Activated T-helper 2 cell treated with anti-CD3 and anti-CD28 coated beads, Interferon-gamma antibody, Interleukin-2, Interleukin-4, amounts not matched to agents 10 μg/mL and 5 μg/mL and 100 μg/mL, durations not matched to agents 14 hours and 24 hours and 36 hours (primary cell): ENCODE measurements around the gene PASK. TPM values are rescaled to one million over a fixed set of nuclear protein-coding genes. Genes with fewer than 3 reads are reported as not detected.

Source experiments
- DNase-seq: peaks from one replicate; pipeline ENCODE4 v3.0.0; 2021; ENCODE audit warnings: low spot score
- H3K27ac Mint-ChIP-seq: one replicate; pipeline ENCODE4 v1.8.0; 2021; ENCODE audit warnings: mixed read lengths
- H3K27me3 Mint-ChIP-seq: one replicate; pipeline ENCODE4 v1.8.0; 2021; ENCODE audit warnings: low read depth, mixed read lengths
- H3K36me3 Mint-ChIP-seq: one replicate; pipeline ENCODE4 v1.8.0; 2021; ENCODE audit warnings: low read depth, mixed read lengths
- H3K4me1 Mint-ChIP-seq: one replicate; pipeline ENCODE4 v1.8.0; 2021; ENCODE audit warnings: low read depth, mixed read lengths
- H3K4me3 Mint-ChIP-seq: one replicate; pipeline ENCODE4 v1.8.0; 2021; ENCODE audit warnings: low read depth, mild to moderate bottlenecking, moderate library complexity, mixed read lengths
- H3K9me3 Mint-ChIP-seq: one replicate; pipeline ENCODE4 v1.8.0; 2021; ENCODE audit warnings: mixed read lengths
- intact Hi-C: fragments of 100-400 bp; cut with micrococcal nuclease; formaldehyde crosslinking; loops from one replicate; pipeline ENCODE4 v1.15.1; 2023
- total RNA-seq: library from RNA; stranded (reverse); gene quantifications from 2 replicates; pipeline ENCODE4 v1.2.3, GENCODE V29; 2022

PASK gene
- total RNA-seq, 1 donor from 2014 or later = 75.8 TPM

DNA sequence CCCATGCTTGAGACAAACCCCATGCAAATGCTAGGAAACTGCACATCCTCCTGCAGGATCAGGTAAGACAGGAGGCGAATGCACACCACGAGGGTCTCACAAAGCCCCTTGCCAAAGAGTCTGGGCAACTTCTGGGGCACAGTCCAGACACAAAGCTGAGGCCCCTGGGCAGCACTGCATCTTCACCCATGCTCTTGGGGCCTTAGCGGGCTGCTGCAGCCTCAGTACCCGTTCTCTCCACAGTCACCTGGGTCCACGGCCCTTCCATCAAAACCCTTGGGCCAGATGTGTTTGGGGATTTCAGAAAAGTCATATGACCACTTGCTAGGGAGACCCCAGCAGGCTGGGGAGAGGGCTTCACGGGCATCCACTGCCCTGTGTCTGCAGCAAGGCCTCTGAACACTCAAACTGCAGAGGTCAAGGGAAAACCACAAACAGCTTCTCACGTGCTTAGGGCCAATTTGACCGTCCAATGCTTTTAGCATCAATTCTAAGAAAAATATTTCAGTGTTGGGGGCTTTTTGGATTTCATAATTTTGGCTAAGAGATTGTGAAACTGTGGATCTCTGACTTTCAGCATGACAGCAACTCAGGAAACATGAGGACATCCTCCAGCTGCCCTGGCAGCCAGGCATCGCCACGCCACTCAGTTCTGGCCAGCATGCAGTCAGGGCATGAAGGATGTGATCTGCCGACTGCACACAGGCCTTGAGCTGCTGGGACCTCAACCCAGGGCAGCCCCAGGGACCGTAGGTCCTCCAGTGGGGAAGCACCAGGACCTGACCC lies 20.0 kb downstream of the PASK start:
- H3K27ac Mint-ChIP-seq = peak overlapping the region; percentile 34
- peaks cover 34% of the 10 kb centered on the region for H3K36me3 Mint-ChIP-seq
- no peaks in the 10 kb centered on the region for H3K9me3 Mint-ChIP-seq
- peaks cover 15% of the 10 kb centered on the region for H3K4me1 Mint-ChIP-seq
- no peak for DNase-seq
- no peaks in the 10 kb centered on the region for H3K27me3 Mint-ChIP-seq
- intact Hi-C loops = no loop called here
- H3K4me3 Mint-ChIP-seq = no peak overlapping the region

DNA sequence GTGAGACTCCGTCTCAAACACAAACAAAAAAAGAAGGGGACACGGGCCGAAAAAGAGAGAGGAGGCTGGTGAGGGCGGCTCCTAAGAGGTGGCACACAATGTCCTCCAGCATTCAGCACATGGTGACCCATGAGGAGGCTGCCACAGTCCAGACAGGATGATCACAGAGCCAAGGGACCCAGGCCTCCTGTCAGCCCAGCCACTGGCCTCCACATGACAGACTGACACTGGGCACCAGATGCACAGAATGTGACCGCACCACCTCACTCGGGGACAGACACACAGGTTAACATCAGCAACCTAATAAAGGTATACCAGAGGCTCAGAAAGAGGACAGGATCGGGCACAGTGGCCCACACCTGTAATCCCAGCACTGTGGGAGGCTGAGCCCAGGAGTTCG lies 21.0 kb downstream of the PASK start:
- Mint-ChIP-seq H3K4me3 (no peak overlapping the region), H3K36me3 (peaks cover 27% of the 10 kb centered on the region), H3K27ac (peak overlapping the region; percentile 91), H3K9me3 (no peaks in the 10 kb centered on the region), H3K4me1 (peaks cover 15% of the 10 kb centered on the region), H3K27me3 (no peaks in the 10 kb centered on the region)
- intact Hi-C loops = no loop called here
- DNase-seq = no peak

GRCh38 chr2:241126771-241127202 lies 22.5 kb downstream of the PASK start:
- no peaks in the 10 kb centered on the region for H3K9me3 Mint-ChIP-seq
- no peaks in the 10 kb centered on the region for H3K27me3 Mint-ChIP-seq
- intact Hi-C loops = no loop called here
- peaks cover 15% of the 10 kb centered on the region for H3K4me1 Mint-ChIP-seq
- DNase-seq = no peak
- no peak overlapping the region for H3K4me3 Mint-ChIP-seq
- peaks cover 27% of the 10 kb centered on the region for H3K36me3 Mint-ChIP-seq
- peak overlapping the region; percentile 91 for H3K27ac Mint-ChIP-seq

DNA sequence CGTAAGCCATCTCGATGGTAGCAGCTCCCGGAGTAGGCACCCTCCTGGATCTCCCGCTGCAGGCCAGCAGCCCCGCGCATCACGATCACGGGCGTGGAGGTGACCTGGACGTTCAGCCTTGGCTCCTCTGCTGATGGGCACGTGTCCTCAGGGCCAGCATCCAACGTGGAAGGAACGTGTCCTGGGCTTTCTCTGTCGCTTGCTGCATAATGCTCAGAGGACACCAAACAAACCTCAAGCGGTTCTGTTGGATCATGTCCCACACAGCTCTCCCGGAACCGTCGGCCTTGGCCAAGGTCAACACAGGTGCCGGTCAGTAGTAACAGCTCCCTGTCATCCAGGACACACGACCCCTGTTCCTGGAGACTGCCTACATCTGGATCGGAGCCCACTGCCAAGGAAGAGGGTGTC lies 23.1 kb downstream of the PASK start:
- intact Hi-C loops = no loop called here
- H3K4me1 Mint-ChIP-seq = peaks cover 15% of the 10 kb centered on the region
- peaks cover 33% of the 10 kb centered on the region for H3K36me3 Mint-ChIP-seq
- DNase-seq = no peak
- H3K4me3 Mint-ChIP-seq = no peak overlapping the region
- H3K9me3 Mint-ChIP-seq = no peaks in the 10 kb centered on the region
- no peaks in the 10 kb centered on the region for H3K27me3 Mint-ChIP-seq
- no peak overlapping the region for H3K27ac Mint-ChIP-seq

DNA sequence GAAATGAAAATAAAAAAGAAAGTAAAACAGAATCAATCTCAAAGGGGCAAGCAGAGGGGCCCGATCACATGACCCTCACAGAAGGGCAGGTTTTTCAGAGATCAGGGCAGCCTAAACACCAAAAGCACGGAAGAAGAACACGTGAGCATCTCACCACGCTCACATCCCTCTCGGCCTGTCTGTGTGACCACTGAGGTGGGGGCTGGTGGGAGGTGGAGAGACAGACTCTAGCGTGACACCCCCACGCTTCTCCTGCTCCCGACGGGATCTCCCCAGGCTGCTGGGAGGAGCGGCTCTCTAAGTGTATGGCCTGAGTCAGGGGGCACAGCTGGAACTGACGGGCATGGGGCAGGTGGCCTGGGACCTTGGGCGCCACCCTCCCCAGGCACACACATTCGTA lies 23.6 kb downstream of the PASK start:
- Mint-ChIP-seq H3K27me3 (no peaks in the 10 kb centered on the region), H3K27ac (no peak overlapping the region), H3K4me3 (no peak overlapping the region), H3K4me1 (peaks cover 15% of the 10 kb centered on the region), H3K36me3 (peaks cover 39% of the 10 kb centered on the region), H3K9me3 (no peaks in the 10 kb centered on the region)
- no peak for DNase-seq
- intact Hi-C loops = no loop called here

DNA sequence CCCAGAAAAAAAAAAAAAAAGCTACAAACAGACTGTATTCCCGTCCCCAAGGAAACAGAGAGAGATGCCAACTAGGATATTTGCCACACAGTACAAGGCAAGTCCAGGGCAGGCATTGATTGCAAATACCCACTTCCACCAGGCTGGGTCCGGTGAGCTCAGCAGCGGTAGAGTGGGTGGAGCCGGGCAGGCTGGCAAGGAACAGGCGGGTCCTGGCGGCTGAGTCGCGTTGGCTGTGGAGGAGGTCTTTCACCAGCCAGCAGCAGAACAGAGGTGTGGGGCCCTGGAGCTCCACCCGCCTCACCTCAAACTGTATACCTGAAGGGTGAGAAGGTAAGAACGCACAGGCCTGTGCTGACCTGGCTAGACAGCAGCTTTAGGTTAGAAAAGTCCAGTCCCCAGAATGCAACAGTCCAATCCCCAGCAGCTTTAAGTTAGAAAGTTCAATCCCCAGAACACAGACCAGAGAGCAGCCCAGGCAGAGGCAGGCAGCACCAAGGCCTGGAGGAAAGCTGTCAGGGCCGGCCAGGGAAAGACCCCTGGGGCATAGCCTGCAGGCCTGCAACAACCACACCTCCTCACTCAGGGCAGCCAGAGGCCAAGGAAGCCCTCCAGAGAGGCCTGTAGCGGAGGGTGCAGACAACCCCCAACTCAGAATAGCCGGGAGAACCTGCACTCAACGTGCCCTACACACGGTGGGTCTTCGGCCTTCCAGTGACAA lies 25.3 kb downstream of the PASK start:
- Mint-ChIP-seq H3K4me1 (peaks cover 12% of the 10 kb centered on the region), H3K27ac (no peak overlapping the region), H3K9me3 (no peaks in the 10 kb centered on the region), H3K4me3 (no peak overlapping the region), H3K36me3 (peaks cover 44% of the 10 kb centered on the region), H3K27me3 (no peaks in the 10 kb centered on the region)
- intact Hi-C loops = no loop called here
- no peak for DNase-seq

DNA sequence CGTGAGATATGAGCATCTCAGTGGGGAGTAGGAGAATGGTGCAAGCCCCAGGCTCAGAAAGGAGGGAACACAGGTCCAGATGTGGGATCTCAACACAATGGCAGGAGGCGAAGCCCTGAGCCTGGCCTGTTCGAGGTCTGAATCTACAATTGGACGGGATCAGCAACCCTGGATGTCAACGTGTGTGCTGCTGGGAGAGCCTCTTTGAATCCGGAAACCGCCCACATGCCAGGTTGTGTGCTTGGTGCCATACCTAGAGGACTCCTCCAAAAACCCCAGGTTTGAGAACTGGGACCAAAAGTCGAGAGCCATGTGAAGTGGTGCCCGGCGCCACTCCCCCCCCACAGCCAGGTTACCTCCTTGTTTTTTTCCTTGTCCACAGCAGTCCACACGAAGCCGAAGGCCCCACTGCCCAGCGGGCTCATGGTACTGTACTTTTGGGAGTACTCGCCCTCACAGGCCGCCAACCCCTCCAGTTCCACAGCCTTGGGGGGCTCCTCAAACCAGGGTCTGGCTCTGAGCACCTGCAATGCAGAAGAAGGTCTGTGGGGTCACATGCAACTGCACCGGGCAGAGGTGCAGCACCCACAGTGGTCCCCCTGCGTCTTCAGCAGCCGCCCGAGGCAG lies 26.8 kb downstream of the PASK start:
- H3K4me3 Mint-ChIP-seq = no peak overlapping the region
- intact Hi-C loops = no loop called here

DNA sequence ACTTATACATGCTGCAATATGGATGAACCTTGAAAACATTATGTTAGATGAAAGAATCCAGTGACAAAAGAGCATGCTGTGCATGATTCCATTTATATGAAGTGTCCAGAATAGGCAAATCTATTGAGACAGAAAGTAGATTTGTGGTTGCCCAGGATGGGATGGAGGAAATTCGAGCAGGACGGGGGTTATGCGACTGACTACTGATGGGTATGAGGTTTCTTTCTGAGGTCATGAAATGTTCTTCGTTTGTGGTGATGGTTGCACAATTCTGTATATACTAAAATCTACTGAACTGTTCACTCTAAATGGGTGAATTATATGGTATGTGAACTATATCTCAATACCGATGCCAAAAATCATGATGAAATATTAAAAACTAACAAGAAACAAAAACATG lies 28.3 kb downstream of the PASK start:
- Mint-ChIP-seq H3K4me3 (no peak overlapping the region), H3K36me3 (peaks cover 38% of the 10 kb centered on the region), H3K27me3 (no peaks in the 10 kb centered on the region), H3K4me1 (peaks cover 2% of the 10 kb centered on the region), H3K27ac (no peak overlapping the region), H3K9me3 (no peaks in the 10 kb centered on the region)
- no peak for DNase-seq
- intact Hi-C loops = no loop called here

More for the DNA sequence above, 26.8 kb downstream of the PASK start:
- DNase-seq = no peak
- H3K4me1 Mint-ChIP-seq = peaks cover 6% of the 10 kb centered on the region
- no peaks in the 10 kb centered on the region for H3K27me3 Mint-ChIP-seq
- H3K36me3 Mint-ChIP-seq = peaks cover 40% of the 10 kb centered on the region
- no peak overlapping the region for H3K27ac Mint-ChIP-seq
- no peaks in the 10 kb centered on the region for H3K9me3 Mint-ChIP-seq

DNA sequence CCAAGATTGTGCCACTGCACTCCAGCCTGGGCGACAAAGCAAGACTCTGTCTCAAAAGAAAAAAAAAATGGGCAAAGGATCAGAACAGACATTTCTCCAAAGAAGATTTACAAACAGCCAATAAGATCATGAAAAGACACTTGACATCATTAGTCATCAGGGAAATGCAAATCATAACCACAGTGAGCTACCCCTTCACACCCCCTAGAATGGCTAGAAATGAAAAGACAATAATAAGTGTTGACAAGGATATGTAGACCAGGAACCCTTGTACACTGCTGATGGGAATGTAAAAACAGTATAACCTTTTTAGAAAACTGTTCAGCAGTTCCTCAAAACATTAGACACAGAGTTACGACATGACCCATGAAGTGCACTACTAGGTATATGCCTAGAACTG lies 28.8 kb downstream of the PASK start:
- peaks cover 2% of the 10 kb centered on the region for H3K4me1 Mint-ChIP-seq
- DNase-seq = no peak
- peaks cover 39% of the 10 kb centered on the region for H3K36me3 Mint-ChIP-seq
- no peaks in the 10 kb centered on the region for H3K27me3 Mint-ChIP-seq
- no peak overlapping the region for H3K4me3 Mint-ChIP-seq
- H3K9me3 Mint-ChIP-seq = no peaks in the 10 kb centered on the region
- intact Hi-C loops = loop anchor here (1.0 kb wide), 1 partner anchor 16 kb away; no protein-coding TSS in a partner anchor
- no peak overlapping the region for H3K27ac Mint-ChIP-seq

- no peak for DNase-seq
- Mint-ChIP-seq H3K27me3 (no peaks in the 10 kb centered on the region), H3K27ac (no peak overlapping the region), H3K4me1 (peaks cover 2% of the 10 kb centered on the region), H3K36me3 (peaks cover 53% of the 10 kb centered on the region), H3K9me3 (no peaks in the 10 kb centered on the region), H3K4me3 (no peak overlapping the region)
- intact Hi-C loops = no loop called here
Observed at GRCh38 chr2:241118737-241119505, 30.4 kb downstream of the PASK start.

DNA sequence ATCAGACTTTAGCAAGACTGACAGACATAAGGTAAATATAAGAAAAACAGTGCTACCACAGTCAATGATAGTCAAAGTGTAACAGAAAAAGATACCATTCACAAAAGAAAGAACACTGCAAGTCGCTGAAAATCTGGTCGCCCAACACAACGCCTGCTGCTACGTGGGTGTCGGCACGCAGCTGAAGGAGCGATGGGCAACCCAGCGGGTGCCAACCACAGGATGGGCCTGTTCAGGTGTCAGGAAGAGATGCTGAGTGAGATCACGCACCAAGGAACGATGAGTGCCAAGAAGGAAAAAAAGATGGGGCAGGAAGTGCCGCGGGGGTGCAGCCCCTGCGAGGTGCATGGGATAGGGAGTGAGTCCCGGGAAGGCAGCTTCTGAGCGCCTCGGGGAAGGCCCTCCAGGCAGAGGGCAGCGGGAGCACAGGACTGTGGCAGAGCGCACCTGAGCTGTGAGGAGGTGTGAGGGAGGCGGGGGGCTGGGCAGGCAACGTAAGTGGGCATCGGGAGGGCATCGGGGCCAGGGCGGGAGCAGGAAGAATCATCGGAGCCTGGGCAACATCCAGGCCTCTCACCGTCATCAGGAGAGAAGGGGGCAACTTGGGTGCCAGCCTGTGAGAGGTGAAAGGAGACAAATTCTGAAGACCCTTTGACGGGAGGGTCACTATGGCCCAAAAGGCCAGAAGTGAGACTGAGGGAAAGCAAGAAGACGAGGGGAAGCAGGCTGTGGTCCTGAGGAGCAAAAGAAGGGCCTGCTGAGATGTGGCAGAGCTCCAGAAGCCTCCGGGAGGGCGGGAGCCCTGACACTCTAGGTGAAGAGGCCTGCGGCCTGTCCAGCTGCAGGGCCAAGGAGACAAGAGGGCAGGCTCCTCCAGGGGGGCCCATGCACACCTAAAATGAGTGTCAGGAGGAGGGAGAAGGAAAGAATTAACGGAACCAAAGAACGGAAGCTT lies 32.4 kb downstream of the PASK start:
- intact Hi-C loops = no loop called here
- H3K9me3 Mint-ChIP-seq = no peaks in the 10 kb centered on the region
- no peak for DNase-seq
- H3K27me3 Mint-ChIP-seq = no peaks in the 10 kb centered on the region
- H3K4me1 Mint-ChIP-seq = peaks cover 2% of the 10 kb centered on the region
- no peak overlapping the region for H3K27ac Mint-ChIP-seq
- peaks cover 44% of the 10 kb centered on the region for H3K36me3 Mint-ChIP-seq
- no peak overlapping the region for H3K4me3 Mint-ChIP-seq

DNA sequence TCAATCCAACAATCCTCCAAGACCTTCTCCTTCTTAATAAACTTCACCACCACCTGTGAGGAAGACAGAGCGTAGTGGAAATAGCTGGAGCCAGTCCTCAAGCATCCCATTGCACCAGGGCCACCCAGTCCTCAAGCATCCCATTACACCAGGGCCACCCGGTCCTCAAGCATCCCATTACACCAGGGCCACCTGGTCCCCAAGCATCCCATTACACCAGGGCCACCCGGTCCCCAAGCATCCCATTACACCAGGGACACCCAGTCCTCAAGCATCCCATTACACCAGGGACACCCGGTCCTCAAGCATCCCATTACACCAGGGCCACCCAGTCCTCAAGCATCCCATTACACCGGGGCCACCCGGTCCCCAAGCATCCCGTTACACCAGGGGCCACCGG lies 33.9 kb downstream of the PASK start:
- intact Hi-C loops = no loop called here
- no peak for DNase-seq
- no peaks in the 10 kb centered on the region for H3K9me3 Mint-ChIP-seq
- peaks cover 6% of the 10 kb centered on the region for H3K4me1 Mint-ChIP-seq
- H3K27me3 Mint-ChIP-seq = no peaks in the 10 kb centered on the region
- H3K36me3 Mint-ChIP-seq = peaks cover 36% of the 10 kb centered on the region
- H3K4me3 Mint-ChIP-seq = no peak overlapping the region
- H3K27ac Mint-ChIP-seq = no peak overlapping the region
